K562 (cell line): ENCODE results near the gene CXCR3. TPM values are rescaled to one million over a fixed set of nuclear protein-coding genes. Genes with fewer than 3 reads are reported as not detected.

ENCODE experiments used
- ATAC-seq: fragments of 200-7000 bp; cut with Tn5 transposase; 3 replicates; pipeline ENCODE4 v1.9.1; 2020; ENCODE audit warnings: moderate library complexity
- BruUV-seq: library from RNA; stranded (reverse); fragments of 400-500 nt; replicated peaks from 2 replicates; lab custom pipeline; 2021; lab: Mats Ljungman, UMichigan
- CTCF ChIA-PET: fragments of 300-600 bp; formaldehyde crosslinking; extraction: SDS; loops from one replicate; lab custom pipeline; 2021; ENCODE audit warnings: low intra/inter-chr PET ratio; lab: Yijun Ruan, JAX
- POLR2A ChIA-PET: fragments of 300-600, 350-650 bp; sonication (Branson Sonifier 250); formaldehyde crosslinking; extraction: SDS; loops from one replicate; lab custom pipeline; 2021; ENCODE audit warnings: antibody characterized with exemption, inconsistent platforms; lab: Yijun Ruan, JAX
- DNase-seq, 4 experiments: peaks; one replicate each; pipeline versions ENCODE4 v3.0.0 to v3.0.0-alpha.2; 2011 to 2018; ENCODE audit warnings: low spot score in 3 of 4, mixed read lengths in 3 of 4; ENCODE audit errors: extremely low read depth in 1 of 4
- FAIRE-seq: peaks from 2 replicates; lab custom pipeline; 2011; peaks lifted over from hg19 to GRCh38; lab: Jason Lieb, UNC
- H2AFZ ChIP-seq: 2 replicates; pipeline ENCODE4 v1.6.0; 2011; ENCODE audit warnings: low read depth, low read length, control low read depth, inconsistent platforms
- H3K27ac ChIP-seq: fragments of 200-600 bp; 3 replicates; pipeline ENCODE4 v1.8.0; 2011; ENCODE audit warnings: low read depth, mild to moderate bottlenecking, control low read depth, inconsistent platforms, low read length, moderate library complexity, mixed read lengths; ENCODE audit errors: extremely low read depth
- H3K27me3 ChIP-seq, 2 experiments: fragments of 300-600 bp in 1 of 2; 2 replicates in 1 of 2; 3 replicates in 1 of 2; pipeline versions ENCODE4 v1.6.0 to v1.8.0; 2011; ENCODE audit warnings: inconsistent platforms in 2 of 2, low read length in 2 of 2, mild to moderate bottlenecking in 1 of 2, mixed read lengths in 1 of 2, moderate library complexity in 1 of 2; ENCODE audit not compliant: control insufficient read depth in 2 of 2, insufficient read depth in 2 of 2
- H3K36me3 ChIP-seq: fragments of 300-600 bp; 3 replicates; pipeline ENCODE4 v1.8.0; 2011; ENCODE audit warnings: mild to moderate bottlenecking, low read length, inconsistent platforms; ENCODE audit not compliant: control insufficient read depth, insufficient read depth
- H3K4me1 ChIP-seq, 2 experiments: fragments of 200-600 bp in 1 of 2; replicated peaks in 1 of 2; 2 replicates in 1 of 2; 3 replicates in 1 of 2; pipeline versions ENCODE4 v1.5.1 to v1.8.0; 2011; ENCODE audit warnings: inconsistent platforms in 2 of 2, low read length in 2 of 2, mild to moderate bottlenecking in 1 of 2, mixed read lengths in 1 of 2, moderate library complexity in 1 of 2; ENCODE audit not compliant: control insufficient read depth in 2 of 2, insufficient read depth in 2 of 2
- H3K4me2 ChIP-seq: 2 replicates; pipeline ENCODE4 v1.6.1; 2011; ENCODE audit warnings: low read length, control low read depth, inconsistent platforms, mixed read lengths; ENCODE audit not compliant: insufficient read depth
- H3K4me3 ChIP-seq: fragments of 200-600 bp; sonication (generic), shearing (Covaris generic); 2 replicates; pipeline ENCODE4 v1.5.1; 2016; ENCODE audit warnings: control low read depth, inconsistent platforms
- H3K79me2 ChIP-seq: fragments of 200-600 bp; 3 replicates; pipeline ENCODE4 v1.8.0; 2011; ENCODE audit warnings: low read length, inconsistent platforms; ENCODE audit not compliant: control insufficient read depth, insufficient read depth
- H3K9ac ChIP-seq, 2 experiments: 2 replicates each; pipeline versions ENCODE4 v1.6.0 to v1.6.1; 2011; ENCODE audit warnings: low read depth in 2 of 2, low read length in 2 of 2, control low read depth in 1 of 2, inconsistent platforms in 1 of 2, mild to moderate bottlenecking in 1 of 2, mixed read lengths in 1 of 2; ENCODE audit not compliant: insufficient read depth in 1 of 2
- H3K9me1 ChIP-seq: one replicate; pipeline ENCODE4 v1.6.0; 2011; ENCODE audit warnings: inconsistent platforms, mild to moderate bottlenecking, low read length, moderate library complexity; ENCODE audit not compliant: control insufficient read depth, insufficient read depth
- H3K9me3 ChIP-seq: replicated peaks from 2 replicates; pipeline ENCODE4 v1.5.1; 2011; ENCODE audit warnings: low read depth, low read length, inconsistent platforms; ENCODE audit not compliant: control insufficient read depth, insufficient read depth
- H4K20me1 ChIP-seq: replicated peaks from 2 replicates; pipeline ENCODE4 v1.6.1; 2011; ENCODE audit warnings: low read length, inconsistent platforms, mixed read lengths; ENCODE audit not compliant: control insufficient read depth, insufficient read depth
- EGR1 ChIP-seq: fragments of 450-650 bp; conservative IDR thresholded peaks from 2 replicates; pipeline ENCODE4 v1.6.1; 2017; ENCODE audit warnings: mild to moderate bottlenecking
- ETS2 ChIP-seq: IDR thresholded peaks from 2 replicates; pipeline ENCODE4 v1.6.1; 2016; ENCODE audit warnings: borderline replicate concordance, missing genetic modification characterization, mild to moderate bottlenecking, moderate library complexity, missing compliant biosample characterization; ENCODE audit not compliant: poor library complexity, severe bottlenecking
- KDM1A ChIP-seq, 2 experiments: fragments of 450-650 bp; IDR thresholded peaks; 2 replicates each; pipeline ENCODE4 v1.6.1; 2016; ENCODE audit warnings: mild to moderate bottlenecking in 2 of 2
- NRF1 ChIP-seq, 2 experiments: fragments of 450-650 bp; IDR thresholded peaks in 1 of 2; conservative IDR thresholded peaks in 1 of 2; 2 replicates each; pipeline ENCODE4 v1.6.1; 2014; ENCODE audit warnings: mild to moderate bottlenecking in 2 of 2
- PBX2 ChIP-seq, 2 experiments: IDR thresholded peaks in 1 of 2; conservative IDR thresholded peaks in 1 of 2; 2 replicates each; pipeline ENCODE4 v1.6.1; 2016; ENCODE audit warnings: low read depth in 2 of 2, mild to moderate bottlenecking in 1 of 2, missing compliant biosample characterization in 1 of 2, missing genetic modification characterization in 1 of 2, moderate library complexity in 1 of 2
- PRDM10 ChIP-seq: fragments of 450-650 bp; IDR thresholded peaks from 2 replicates; pipeline ENCODE4 v1.6.1; 2018; ENCODE audit not compliant: partially characterized antibody
- RAD21 ChIP-seq, 2 experiments: fragments of 250-450 bp in 1 of 2; fragments of 450-650 bp in 1 of 2; sonication (Bioruptor Pico) in 1 of 2; formaldehyde crosslinking in 1 of 2; IDR thresholded peaks in 1 of 2; conservative IDR thresholded peaks in 1 of 2; 2 replicates each; pipeline versions ENCODE4 v1.4.0 to v1.8.0; 2020 to 2022; ENCODE audit warnings: mild to moderate bottlenecking in 2 of 2, moderate library complexity in 1 of 2
- ZNF239 ChIP-seq: fragments of 250-450 bp; sonication (Bioruptor Pico); IDR thresholded peaks from 2 replicates; pipeline ENCODE4 v1.4.0; 2020; ENCODE audit warnings: mild to moderate bottlenecking
- WGBS: fragments of 100-300 bp; shearing (Covaris generic); methylation state at CpG from one replicate; pipeline ENCODE4 v1.1.6; 2016; ENCODE audit warnings: low coverage, mixed read lengths; ENCODE audit not compliant: insufficient coverage; ENCODE audit errors: missing lambda C conversion rate; 5-methylcytosine and 5-hydroxymethylcytosine counted together
- in situ Hi-C: fragments of 300-500 bp; cut with MboI; formaldehyde crosslinking; loops from 4 replicates; pipeline ENCODE4 v1.15.0; 2018; ENCODE audit warnings: inconsistent platforms, mixed read lengths
- intact Hi-C: fragments of 100-400 bp; cut with micrococcal nuclease; formaldehyde crosslinking; loops from 2 replicates; pipeline ENCODE4 v1.14.2; 2022
- polyA plus RNA-seq, 8 experiments: library from polyadenylated mRNA; depleted of rRNA in 4 of 8; stranded (reverse) in 5 of 8; unstranded in 3 of 8; fragments of >200 nt; fragmentation: Nextera tagmentation in 2 of 8; fragmentation: Illumina TruSeq in 1 of 8; extraction: Ambion mirVana in 2 of 8; extraction: Trizol in 1 of 8; gene quantifications; 2 replicates each; pipeline versions ENCODE4 v1.2.1 to v1.2.3, GENCODE V29; 2011 to 2014; ENCODE audit warnings: inconsistent platforms in 1 of 8, missing spikeins in 1 of 8
- total RNA-seq, 7 experiments: library from RNA; depleted of rRNA in 6 of 7; stranded (reverse); fragments of >200 nt in 6 of 7; fragmentation: Illumina TruSeq in 2 of 7; extraction: Trizol in 2 of 7; gene quantifications; 2 replicates each; pipeline versions ENCODE4 v1.2.1 to v1.2.3, GENCODE V29; 2011 to 2021; ENCODE audit warnings: low replicate concordance in 1 of 7

The CXCR3 gene
- total and polyA plus RNA-seq, 9 of the 15 experiments (the other 6 are each of a cell fraction or from before 2014, with no cell fraction given), result not detected

GRCh38 chrX:71638409-71638808 is 20.1 kb upstream of the CXCR3 start (continued):
- TF ChIP-seq PBX2 (CRISPR knock-in tag; IDR thresholded peaks at IDR 0.05; ENCODE audit: low read depth), result no peak
- TF ChIP-seq PBX2 (tag; conservative IDR thresholded peaks at IDR 0.05; ENCODE audit: low read depth), result no peak
- no peak for TF ChIP-seq RAD21 (CRISPR knock-in tag; conservative IDR thresholded peaks at IDR 0.05 in 1 of 2, IDR thresholded peaks at IDR 0.05 in 1 of 2)
- TF ChIP-seq KDM1A (IDR thresholded peaks at IDR 0.05), result no peak
- TF ChIP-seq EGR1, result no peak
- no peak for TF ChIP-seq NRF1 (conservative IDR thresholded peaks at IDR 0.05 in 1 of 2, IDR thresholded peaks at IDR 0.05 in 1 of 2)
- no peak for TF ChIP-seq ZNF239 (CRISPR knock-in tag)

GRCh38 chrX:71637848-71638247 is 19.5 kb upstream of the CXCR3 start:
- FAIRE-seq, result peak; percentile 71
- H3K4me3 ChIP-seq, result no peak overlapping the region
- ChIA-PET POLR2A (no interaction called here), CTCF (no interaction called here)
- no peaks in the 10 kb centered on the region for H3K27me3 ChIP-seq
- peak in 2 of 4 experiments; percentile 22 to 23 for DNase-seq
- ATAC-seq, result peak; percentile 73
- H3K4me1 ChIP-seq, result no peaks in the 10 kb centered on the region; a peak in 1 of 5 replicates
- H3K27ac ChIP-seq, result no peak overlapping the region
- H3K9me1 ChIP-seq, result no peaks in the 10 kb centered on the region
- H2AFZ ChIP-seq, result peak overlapping the region; percentile 59; the same call in 1 of the 2 replicates
- no peaks in the 10 kb centered on the region for H3K36me3 ChIP-seq
- peak; percentile 70 for TF ChIP-seq PRDM10
- TF ChIP-seq ETS2, result no peak
- BruUV-seq, result no TSS peak
- no peaks in the 10 kb centered on the region for H4K20me1 ChIP-seq
- intact Hi-C loops (no loop called here), in situ Hi-C loops (no loop called here)
- H3K4me2 ChIP-seq, result peak overlapping the region; percentile 27; the same call in 1 of the 2 replicates
- H3K9me3 ChIP-seq, result no peaks in the 10 kb centered on the region
- H3K79me2 ChIP-seq, result no peaks in the 10 kb centered on the region
- WGBS, result 3% methylated on average over 4 of the region's 4 CpGs
- no peak overlapping the region for H3K9ac ChIP-seq
